H9 (cell line): ENCODE results near the gene LPGAT1. TPM values are rescaled to one million over a fixed set of nuclear protein-coding genes. Genes with fewer than 3 reads are reported as not detected.

ENCODE experiments used
- DNase-seq: peaks from one replicate; pipeline ENCODE4 v3.0.0-alpha.2; 2017
- H2AFZ ChIP-seq: one replicate; pipeline ENCODE4 v1.6.1; 2013; ENCODE audit warnings: mild to moderate bottlenecking, low read length, control low read depth, moderate library complexity
- H2AK5ac ChIP-seq: 2 replicates; pipeline ENCODE4 v1.6.1; 2013; ENCODE audit warnings: low read length, control low read depth, mixed read lengths; ENCODE audit not compliant: insufficient read length
- H2BK120ac ChIP-seq: one replicate; pipeline ENCODE4 v1.6.1; 2013; ENCODE audit warnings: low read depth, mild to moderate bottlenecking, low read length, control low read depth, inconsistent platforms; ENCODE audit not compliant: poor library complexity, severe bottlenecking
- H2BK12ac ChIP-seq: 2 replicates; pipeline ENCODE4 v1.6.1; 2013; ENCODE audit warnings: low read length, control low read depth, mixed read lengths, low read depth; ENCODE audit not compliant: insufficient read length
- H2BK15ac ChIP-seq: 2 replicates; pipeline ENCODE4 v1.6.1; 2013; ENCODE audit warnings: low read depth, low read length, control low read depth
- H2BK20ac ChIP-seq: one replicate; pipeline ENCODE4 v1.6.1; 2013; ENCODE audit warnings: low read depth, mild to moderate bottlenecking, low read length, control low read depth, inconsistent platforms; ENCODE audit not compliant: poor library complexity, severe bottlenecking
- H2BK5ac ChIP-seq: 2 replicates; pipeline ENCODE4 v1.6.1; 2013; ENCODE audit warnings: low read length, control low read depth, mixed read lengths; ENCODE audit not compliant: insufficient read length
- H3K14ac ChIP-seq: 2 replicates; pipeline ENCODE4 v1.6.1; 2013; ENCODE audit warnings: low read length, control low read depth; ENCODE audit not compliant: insufficient read depth
- H3K18ac ChIP-seq: 2 replicates; pipeline ENCODE4 v1.6.1; 2013; ENCODE audit warnings: low read depth, mild to moderate bottlenecking, mixed read lengths, low read length, control low read depth; ENCODE audit not compliant: insufficient read length
- H3K23ac ChIP-seq: 2 replicates; pipeline ENCODE4 v1.6.1; 2013; ENCODE audit warnings: low read length, control low read depth, mixed read lengths, low read depth; ENCODE audit not compliant: insufficient read length
- H3K23me2 ChIP-seq: 2 replicates; pipeline ENCODE4 v1.6.1; 2013; ENCODE audit warnings: low read depth, mild to moderate bottlenecking, mixed read lengths, low read length, control low read depth; ENCODE audit not compliant: insufficient read length, poor library complexity, severe bottlenecking
- H3K27ac ChIP-seq: 2 replicates; pipeline ENCODE4 v1.5.1; 2013; ENCODE audit warnings: low read length, control low read depth, mixed read lengths, low read depth; ENCODE audit not compliant: insufficient read length
- H3K27me3 ChIP-seq: 2 replicates; pipeline ENCODE4 v1.6.1; 2013; ENCODE audit warnings: low read length, control low read depth, inconsistent platforms; ENCODE audit not compliant: insufficient read depth
- H3K4ac ChIP-seq: 2 replicates; pipeline ENCODE4 v1.6.1; 2013; ENCODE audit warnings: low read depth, mild to moderate bottlenecking, control low read depth, inconsistent platforms, low read length, moderate library complexity
- H3K4me1 ChIP-seq: 2 replicates; pipeline ENCODE4 v1.6.1; 2013; ENCODE audit warnings: low read length, control low read depth, inconsistent platforms; ENCODE audit not compliant: insufficient read depth
- H3K4me2 ChIP-seq: 2 replicates; pipeline ENCODE4 v1.6.1; 2013; ENCODE audit warnings: low read length, control low read depth, mixed read lengths; ENCODE audit not compliant: insufficient read length, insufficient read depth
- H3K56ac ChIP-seq: 2 replicates; pipeline ENCODE4 v1.6.1; 2013; ENCODE audit warnings: low read depth, mild to moderate bottlenecking, mixed read lengths, low read length, control low read depth; ENCODE audit not compliant: insufficient read length
- H3K79me1 ChIP-seq: 2 replicates; pipeline ENCODE4 v1.6.1; 2013; ENCODE audit warnings: low read depth, mild to moderate bottlenecking, moderate library complexity, low read length, control low read depth, inconsistent platforms; ENCODE audit not compliant: insufficient read depth, poor library complexity, severe bottlenecking
- H3K79me2 ChIP-seq: 2 replicates; pipeline ENCODE4 v1.6.1; 2013; ENCODE audit warnings: low read length, control low read depth, inconsistent platforms; ENCODE audit not compliant: insufficient read depth
- H3K9ac ChIP-seq: 2 replicates; pipeline ENCODE4 v1.6.1; 2013; ENCODE audit warnings: low read length, control low read depth, mixed read lengths; ENCODE audit not compliant: insufficient read length; ENCODE audit errors: extremely low read depth
- H3K9me3 ChIP-seq: one replicate; pipeline ENCODE4 v1.6.1; 2013; ENCODE audit warnings: low read depth, low read length, inconsistent platforms; ENCODE audit not compliant: control insufficient read depth
- H3T11ph ChIP-seq: one replicate; pipeline ENCODE4 v1.6.1; 2013; ENCODE audit warnings: mild to moderate bottlenecking, low read length, control low read depth, inconsistent platforms
- H4K20me1 ChIP-seq: one replicate; pipeline ENCODE4 v1.6.1; 2013; ENCODE audit not compliant: control insufficient read depth, insufficient read length, insufficient read depth
- H4K5ac ChIP-seq: 2 replicates; pipeline ENCODE4 v1.6.1; 2013; ENCODE audit warnings: low read depth, mild to moderate bottlenecking, mixed read lengths, low read length, control low read depth; ENCODE audit not compliant: insufficient read length
- H4K8ac ChIP-seq: replicated peaks from 2 replicates; pipeline ENCODE4 v1.6.1; 2013; ENCODE audit warnings: low read length, control low read depth, mixed read lengths, low read depth; ENCODE audit not compliant: insufficient read length
- H4K91ac ChIP-seq: 2 replicates; pipeline ENCODE4 v1.6.1; 2013; ENCODE audit warnings: low read depth, mild to moderate bottlenecking, moderate library complexity, mixed read lengths, low read length, control low read depth; ENCODE audit not compliant: insufficient read length
- H3K27ac Mint-ChIP-seq, 3 experiments: 2 replicates in 2 of 3; 3 replicates in 1 of 3; pipeline ENCODE4 v1.8.0; 2020 to 2021; ENCODE audit warnings: mixed read lengths in 3 of 3, mild to moderate bottlenecking in 1 of 3, moderate library complexity in 1 of 3
- H3K27me3 Mint-ChIP-seq: 2 replicates; pipeline ENCODE4 v1.8.0; 2021; ENCODE audit warnings: low read depth, mild to moderate bottlenecking, moderate library complexity, mixed read lengths
- H3K36me3 Mint-ChIP-seq, 3 experiments: 2 replicates in 2 of 3; 3 replicates in 1 of 3; pipeline ENCODE4 v1.8.0; 2020 to 2021; ENCODE audit warnings: low read depth in 3 of 3, mixed read lengths in 3 of 3; ENCODE audit not compliant: insufficient read depth in 1 of 3
- H3K4me1 Mint-ChIP-seq, 2 experiments: 2 replicates each; pipeline ENCODE4 v1.8.0; 2020; ENCODE audit warnings: mixed read lengths in 2 of 2
- H3K4me3 Mint-ChIP-seq, 2 experiments: 2 replicates in 1 of 2; 3 replicates in 1 of 2; pipeline ENCODE4 v1.8.0; 2020 to 2021; ENCODE audit warnings: mild to moderate bottlenecking in 2 of 2, mixed read lengths in 2 of 2, moderate library complexity in 1 of 2
- H3K9me3 Mint-ChIP-seq, 2 experiments: 2 replicates in 1 of 2; 3 replicates in 1 of 2; pipeline ENCODE4 v1.8.0; 2020; ENCODE audit warnings: mild to moderate bottlenecking in 2 of 2, mixed read lengths in 2 of 2, moderate library complexity in 1 of 2
- CTCF ChIP-seq: fragments of 200-600 bp; sonication (generic); conservative IDR thresholded peaks from 3 replicates; pipeline ENCODE4 v1.8.0; 2021; ENCODE audit warnings: antibody characterized with exemption, mild to moderate bottlenecking
- WGBS: extraction: QIAGEN DNeasy Blood & Tissue Kit; methylation state at CpG from one replicate; pipeline ENCODE4 v1.1.7; 2013; ENCODE audit warnings: missing lambda C conversion rate, low lambda C conversion rate, mixed read lengths; ENCODE audit not compliant: insufficient read length; ENCODE audit errors: extremely low coverage; 5-methylcytosine and 5-hydroxymethylcytosine counted together
- total RNA-seq: library from RNA; stranded (reverse); gene quantifications from 2 replicates; pipeline ENCODE4 v1.2.1, GENCODE V29; 2021

LPGAT1 gene
- total RNA-seq, 1 experiment from 2014 or later, result 12.2 TPM

- H2AFZ ChIP-seq, result no peak overlapping the region
- 0 out of 3 replicates have a peak, but pooled peaks have one; percentile 11 for TF ChIP-seq CTCF
Measured at GRCh38 chr1:211812584-211812983, 18.0 kb downstream of the LPGAT1 start.

More at GRCh38 chr1:211812584-211812983, 18.0 kb downstream of the LPGAT1 start:
- Histone ChIP-seq H4K5ac (no peak overlapping the region), H3T11ph (no peak overlapping the region), H2BK12ac (no peak overlapping the region), H4K91ac (no peak overlapping the region), H4K20me1 (no peaks in the 10 kb centered on the region), H2BK20ac (no peak overlapping the region), H2BK5ac (no peak overlapping the region), H3K4me2 (no peak overlapping the region), H4K8ac (no peak overlapping the region), H3K9me3 (no peaks in the 10 kb centered on the region), H3K79me2 (no peaks in the 10 kb centered on the region), H3K27me3 (no peaks in the 10 kb centered on the region), H3K23ac (no peak overlapping the region), H2BK15ac (no peak overlapping the region), H3K79me1 (no peaks in the 10 kb centered on the region), H3K27ac (no peak overlapping the region), H2BK120ac (no peak overlapping the region), H3K14ac (no peak overlapping the region), H3K56ac (no peak overlapping the region), H3K4ac (no peak overlapping the region), H3K9ac (no peak overlapping the region), H2AK5ac (no peak overlapping the region), H3K4me1 (no peaks in the 10 kb centered on the region), H3K23me2 (no peaks in the 10 kb centered on the region), H3K18ac (no peak overlapping the region)
- no CpG with 5 or more reads among the region's 4 CpGs for WGBS
- H3K36me3 Mint-ChIP-seq, result peaks cover 12 to 17% (median 13%) of the 10 kb centered on the region in 3 experiments; a peak in 6 of 7 replicates
- H3K4me3 Mint-ChIP-seq, result no peak overlapping the region
- no peaks in the 10 kb centered on the region for H3K4me1 Mint-ChIP-seq
- peaks cover 0 to 4% of the 10 kb centered on the region in 2 experiments; a peak in 2 of 5 replicates for H3K9me3 Mint-ChIP-seq
- no peak overlapping the region for H3K27ac Mint-ChIP-seq
- no peaks in the 10 kb centered on the region for H3K27me3 Mint-ChIP-seq
- DNase-seq, result no peak
